Erythroblast (primary cell): Measurements from ENCODE around the gene FAM216A.
A peak's percentile ranks its signal among the peaks of the same experiment; 100 is the strongest.
"Not testable (repeated sequence)": the region's sequence is repeated elsewhere in the genome, so short reads cannot be mapped to it uniquely, and the experiment has no call there.

Experiments used
- DNase-seq, 2 experiments: peaks; one replicate each; lab custom pipeline; 2025; lab: John Stamatoyannopoulos, UW
- GATA1 ChIP-seq: IDR thresholded peaks from 2 replicates; pipeline ENCODE4 v1.6.1; 2011; ENCODE audit warnings: low read depth, mild to moderate bottlenecking, control low read depth, low read length, moderate library complexity
- POLR2A ChIP-seq: IDR thresholded peaks from 2 replicates; pipeline ENCODE4 v1.6.1; 2011; ENCODE audit warnings: mild to moderate bottlenecking, low read length

The FAM216A gene

GRCh38 chr12:110514363-110514762 lies 45.7 kb downstream of the FAM216A start:
- TF ChIP-seq GATA1: no peak
- DNase-seq: no peak

GRCh38 chr12:110516995-110517394 lies 48.4 kb downstream of the FAM216A start:
- TF ChIP-seq POLR2A (no peak), GATA1 (no peak)
- no peak for DNase-seq

- not testable (repeated sequence) for DNase-seq
Observed at GRCh38 chr12:110518014-110518413, 49.4 kb downstream of the FAM216A start.

- peak; percentile 39 to 43 for DNase-seq
Observed at GRCh38 chr12:110520876-110521712, 52.4 kb downstream of the FAM216A start.

- TF ChIP-seq GATA1 (no peak), POLR2A (no peak)
- DNase-seq: no peak
Observed at GRCh38 chr12:110528277-110528839, 59.7 kb downstream of the FAM216A start.

GRCh38 chr12:110530511-110530910 lies 61.9 kb downstream of the FAM216A start:
- DNase-seq: no peak
- TF ChIP-seq POLR2A (no peak), GATA1 (no peak)

- TF ChIP-seq POLR2A (no peak), GATA1 (no peak)
- DNase-seq: no peak
Observed at GRCh38 chr12:110531741-110532333, 63.2 kb downstream of the FAM216A start.

- TF ChIP-seq POLR2A (no peak), GATA1 (no peak)
Observed at GRCh38 chr12:110532644-110533043, 64.0 kb downstream of the FAM216A start.

GRCh38 chr12:110533607-110534006 lies 65.0 kb downstream of the FAM216A start:
- no peak for TF ChIP-seq GATA1
- no peak for TF ChIP-seq POLR2A
- DNase-seq: no peak

More at GRCh38 chr12:110532644-110533043, 64.0 kb downstream of the FAM216A start:
- no peak for DNase-seq

GRCh38 chr12:110534811-110535210 lies 66.2 kb downstream of the FAM216A start:
- DNase-seq: no peak
- TF ChIP-seq POLR2A (no peak), GATA1 (no peak)

- no peak for TF ChIP-seq GATA1
- no peak for TF ChIP-seq POLR2A
- no peak for DNase-seq
Observed at GRCh38 chr12:110536834-110537604, 68.4 kb downstream of the FAM216A start.

- no peak for TF ChIP-seq POLR2A
- TF ChIP-seq GATA1: no peak
Observed at GRCh38 chr12:110537605-110538409, 69.2 kb downstream of the FAM216A start.

GRCh38 chr12:110538869-110539622 lies 70.4 kb downstream of the FAM216A start:
- TF ChIP-seq POLR2A (no peak), GATA1 (no peak)
- no peak for DNase-seq

More at GRCh38 chr12:110537605-110538409, 69.2 kb downstream of the FAM216A start:
- no peak for DNase-seq
